Ectodermal cell (in vitro differentiated cells): Measurements from ENCODE around the gene OGFRL1.

Source experiments
- H3K27ac ChIP-seq: 2 replicates; pipeline ENCODE4 v1.7.0; 2013; ENCODE audit warnings: mild to moderate bottlenecking, low read depth, low read length; ENCODE audit not compliant: insufficient read depth, poor library complexity, severe bottlenecking
- H3K27me3 ChIP-seq: 2 replicates; pipeline ENCODE4 v1.7.0; 2013; ENCODE audit warnings: mild to moderate bottlenecking, low read length; ENCODE audit not compliant: insufficient read depth, control insufficient read depth, poor library complexity, severe bottlenecking
- H3K36me3 ChIP-seq: one replicate; pipeline ENCODE4 v1.7.0; 2013; ENCODE audit warnings: low read length; ENCODE audit not compliant: control insufficient read depth, insufficient read depth
- H3K4me1 ChIP-seq: one replicate; pipeline ENCODE4 v1.7.0; 2013; ENCODE audit warnings: low read length; ENCODE audit not compliant: control insufficient read depth, insufficient read depth
- H3K4me3 ChIP-seq: 2 replicates; pipeline ENCODE4 v1.7.0; 2013; ENCODE audit warnings: low read depth, low read length, control low read depth; ENCODE audit not compliant: insufficient read depth
- H3K9me3 ChIP-seq: 2 replicates; pipeline ENCODE4 v1.7.0; 2013; ENCODE audit warnings: mild to moderate bottlenecking, low read length, moderate library complexity; ENCODE audit not compliant: control insufficient read depth
- WGBS, 2 experiments: methylation state at CpG; one replicate each; pipeline ENCODE4 v1.1.7; 2013; ENCODE audit warnings: missing lambda C conversion rate in 2 of 2; 5-methylcytosine and 5-hydroxymethylcytosine counted together

The OGFRL1 gene

DNA sequence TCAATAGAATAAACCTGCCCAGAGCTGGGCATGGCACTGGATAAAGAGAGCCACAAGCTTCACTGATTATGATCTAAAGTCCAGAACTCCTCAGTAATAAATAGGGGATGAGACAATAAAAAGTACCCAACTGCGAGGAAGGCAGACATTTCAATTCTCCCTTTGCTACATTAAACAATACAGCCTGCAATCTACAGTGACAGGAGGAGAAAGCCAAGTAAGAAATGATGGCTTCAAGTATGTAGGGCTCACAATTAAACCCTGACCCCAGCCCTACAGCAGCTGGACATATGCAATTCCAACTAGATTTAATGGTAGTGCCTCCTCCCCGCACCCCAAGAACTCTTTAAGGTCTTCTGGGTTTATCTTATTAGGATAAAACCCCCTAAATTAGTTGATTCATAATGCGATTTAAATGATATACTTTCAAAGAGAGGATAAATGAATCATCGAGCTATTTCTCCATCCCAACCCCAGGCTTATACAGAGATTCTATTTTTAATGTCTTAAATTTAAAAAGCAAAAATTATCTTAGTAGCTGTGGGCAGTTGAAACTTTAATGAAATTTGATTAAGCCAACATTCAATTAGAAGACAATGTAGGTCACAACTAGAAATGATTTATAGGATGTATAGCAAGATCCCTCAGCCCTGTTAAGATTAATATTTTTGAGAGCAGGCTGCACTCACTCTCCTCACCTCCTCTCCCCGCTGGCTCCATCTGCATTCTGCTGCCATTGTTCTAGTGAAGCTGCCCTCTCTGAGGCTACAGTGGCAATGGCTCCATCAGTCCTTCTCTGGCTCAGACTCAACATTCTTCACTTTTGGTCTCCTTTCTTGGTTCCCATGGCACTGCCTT, 57.1 kb downstream of the OGFRL1 start:
- Histone ChIP-seq H3K27me3 (no peaks in the 10 kb centered on the region), H3K4me3 (no peak overlapping the region), H3K9me3 (no peaks in the 10 kb centered on the region), H3K4me1 (peaks cover 4% of the 10 kb centered on the region), H3K36me3 (no peaks in the 10 kb centered on the region), H3K27ac (no peak overlapping the region)
- 83 to 84% methylated on average over 2 to 4 of the region's 5 CpGs for WGBS, 2 experiments

DNA sequence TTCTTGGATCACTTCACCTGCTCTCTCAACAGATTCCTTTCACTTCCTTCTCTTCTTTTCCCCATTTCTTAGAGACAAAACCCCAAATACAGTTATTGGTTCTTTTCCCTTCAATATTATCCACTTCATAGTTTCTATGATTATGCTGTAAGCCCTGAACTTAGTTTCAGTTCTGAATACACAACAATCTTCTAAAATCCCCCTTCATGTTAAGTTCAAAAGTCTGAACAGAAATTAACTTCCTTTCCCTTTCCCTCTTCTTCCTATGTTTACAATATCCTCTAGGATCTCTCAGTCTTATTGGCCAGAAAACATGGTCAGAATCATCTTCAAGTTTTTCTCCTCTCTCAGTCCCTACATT, 57.7 kb downstream of the OGFRL1 start:
- Histone ChIP-seq H3K9me3 (no peaks in the 10 kb centered on the region), H3K27ac (no peak overlapping the region), H3K36me3 (no peaks in the 10 kb centered on the region), H3K4me3 (no peak overlapping the region), H3K27me3 (no peaks in the 10 kb centered on the region), H3K4me1 (peaks cover 4% of the 10 kb centered on the region)

DNA sequence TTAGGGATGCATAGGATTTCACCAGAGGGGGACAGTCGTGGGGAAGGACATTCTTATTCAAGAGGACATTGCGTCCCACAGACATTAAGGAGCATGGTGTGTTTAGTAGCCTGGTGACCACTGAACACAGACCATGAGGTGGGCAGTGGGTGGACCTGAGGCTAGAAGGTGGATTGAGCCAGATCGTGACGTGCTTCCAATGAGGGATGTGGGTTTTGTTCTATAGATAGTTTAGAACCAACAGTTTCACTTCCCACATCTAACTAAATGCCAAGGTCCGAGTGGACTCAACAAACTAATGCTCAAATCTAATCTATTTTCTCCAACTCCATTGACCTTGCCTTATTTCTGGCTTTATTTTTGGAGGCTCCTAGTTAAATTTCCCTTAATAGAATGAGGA, 58.5 kb downstream of the OGFRL1 start:
- H3K27ac ChIP-seq: no peak overlapping the region
- no peaks in the 10 kb centered on the region for H3K27me3 ChIP-seq
- H3K4me3 ChIP-seq: no peak overlapping the region
- no peaks in the 10 kb centered on the region for H3K9me3 ChIP-seq
- H3K4me1 ChIP-seq: peaks cover 4% of the 10 kb centered on the region
- WGBS, 2 experiments: 86 to 94% methylated on average over 3 to 5 of the region's 5 CpGs
- H3K36me3 ChIP-seq: no peaks in the 10 kb centered on the region

GRCh38 chr6:71349395-71349794, 60.8 kb downstream of the OGFRL1 start:
- H3K27ac ChIP-seq: no peak overlapping the region

GRCh38 chr6:71349976-71350615, 61.5 kb downstream of the OGFRL1 start:
- Histone ChIP-seq H3K9me3 (no peaks in the 10 kb centered on the region), H3K36me3 (no peaks in the 10 kb centered on the region), H3K27ac (no peak overlapping the region), H3K4me3 (no peak overlapping the region), H3K27me3 (no peaks in the 10 kb centered on the region), H3K4me1 (no peaks in the 10 kb centered on the region)
- WGBS, 2 experiments: 95 to 96% methylated on average over 3 to 4 of the region's 5 CpGs

More at GRCh38 chr6:71349395-71349794, 60.8 kb downstream of the OGFRL1 start:
- no peaks in the 10 kb centered on the region for H3K9me3 ChIP-seq
- H3K36me3 ChIP-seq: no peaks in the 10 kb centered on the region
- no peak overlapping the region for H3K4me3 ChIP-seq
- no peaks in the 10 kb centered on the region for H3K4me1 ChIP-seq
- 88 to 100% methylated on average over 1 of the region's 3 CpGs for WGBS, 2 experiments
- H3K27me3 ChIP-seq: no peaks in the 10 kb centered on the region

DNA sequence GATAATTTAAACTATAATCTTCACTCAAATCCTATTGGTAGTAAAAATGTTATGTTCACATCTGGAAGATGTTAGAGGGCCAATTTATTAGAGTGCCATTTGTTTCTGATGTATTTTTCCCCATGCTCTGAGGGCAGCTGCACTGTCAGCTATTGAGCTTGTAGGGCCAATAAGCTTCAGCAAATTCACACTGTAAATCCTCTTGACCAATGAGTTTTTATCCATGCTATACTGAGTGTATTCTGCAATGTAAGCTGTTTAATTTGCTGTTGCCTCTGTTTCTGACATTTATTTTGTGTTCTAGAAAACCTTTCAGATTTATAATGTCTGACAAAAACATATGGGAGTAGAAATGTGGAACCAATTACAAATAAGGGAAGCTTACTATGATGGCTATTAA, 62.6 kb downstream of the OGFRL1 start:
- no peaks in the 10 kb centered on the region for H3K36me3 ChIP-seq
- H3K27me3 ChIP-seq: no peaks in the 10 kb centered on the region
- no peaks in the 10 kb centered on the region for H3K9me3 ChIP-seq
- H3K4me1 ChIP-seq: no peaks in the 10 kb centered on the region
- no peak overlapping the region for H3K4me3 ChIP-seq
- H3K27ac ChIP-seq: no peak overlapping the region
